MV-4-11 (cell line): ENCODE data around the gene CDK11B.
"Not testable (repeated sequence)": the region's sequence is repeated elsewhere in the genome, so short reads cannot be mapped to it uniquely, and the experiment has no call there.

Experiments
- DNase-seq: peaks from one replicate; lab custom pipeline; 2025; lab: John Stamatoyannopoulos, UW

Gene CDK11B

GRCh38 chr1:1599030-1599934 lies 59.5 kb downstream of the CDK11B start:
- peak; percentile 32 for DNase-seq

- no peak for DNase-seq
Observed at GRCh38 chr1:1598720-1599029, 60.1 kb downstream of the CDK11B start.

GRCh38 chr1:1598051-1598719 lies 60.6 kb downstream of the CDK11B start:
- DNase-seq: no peak

GRCh38 chr1:1597275-1597930 lies 61.4 kb downstream of the CDK11B start:
- peak; percentile 21 for DNase-seq

GRCh38 chr1:1596493-1597274 lies 62.1 kb downstream of the CDK11B start:
- DNase-seq: no peak

GRCh38 chr1:1595341-1595740 lies 63.5 kb downstream of the CDK11B start:
- not testable (repeated sequence) for DNase-seq

- DNase-seq: no peak
Observed at GRCh38 chr1:1594602-1595260, 64.1 kb downstream of the CDK11B start.

GRCh38 chr1:1593834-1594601 lies 64.8 kb downstream of the CDK11B start:
- no peak for DNase-seq

GRCh38 chr1:1591452-1591851 lies 67.4 kb downstream of the CDK11B start:
- peak; percentile 15 for DNase-seq
